RPMI7951 (cell line): ENCODE data around the gene SDCCAG8. TPM values are rescaled to one million over a fixed set of nuclear protein-coding genes. Genes with fewer than 3 reads are reported as not detected.

Source experiments
- DNase-seq: peaks from one replicate; pipeline ENCODE4 v3.0.0-alpha.2; 2012; ENCODE audit warnings: low read depth
- total RNA-seq: library from RNA; depleted of rRNA; stranded (reverse); fragments of >200 nt; shearing (Covaris generic); gene quantifications from 2 replicates; pipeline ENCODE4 v1.2.3, GENCODE V29; 2014; rRNA removed

Gene SDCCAG8
- total RNA-seq, 1 experiment from 2014 or later = 16.6 TPM

GRCh38 chr1:243547891-243548290, 292.1 kb downstream of the SDCCAG8 start:
- DNase-seq = no peak

DNA sequence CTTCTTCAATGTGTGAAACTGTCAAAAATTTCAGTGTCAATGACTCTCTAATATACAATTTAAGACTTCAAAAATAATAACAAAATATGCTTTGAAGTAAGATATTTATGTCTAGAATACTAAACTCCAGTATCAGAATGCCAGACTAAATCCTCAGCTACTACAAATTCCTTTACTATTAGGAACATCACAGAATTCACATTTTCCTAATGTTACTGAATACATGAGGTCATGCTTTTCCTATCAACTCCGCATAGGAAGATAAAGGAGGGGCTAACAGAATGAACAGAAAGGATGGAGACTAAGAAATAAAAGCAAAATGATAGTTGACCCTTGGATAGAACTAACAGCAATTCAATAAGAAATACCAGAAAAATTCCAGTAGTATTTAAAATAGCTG, 292.7 kb downstream of the SDCCAG8 start:
- no peak for DNase-seq

DNA sequence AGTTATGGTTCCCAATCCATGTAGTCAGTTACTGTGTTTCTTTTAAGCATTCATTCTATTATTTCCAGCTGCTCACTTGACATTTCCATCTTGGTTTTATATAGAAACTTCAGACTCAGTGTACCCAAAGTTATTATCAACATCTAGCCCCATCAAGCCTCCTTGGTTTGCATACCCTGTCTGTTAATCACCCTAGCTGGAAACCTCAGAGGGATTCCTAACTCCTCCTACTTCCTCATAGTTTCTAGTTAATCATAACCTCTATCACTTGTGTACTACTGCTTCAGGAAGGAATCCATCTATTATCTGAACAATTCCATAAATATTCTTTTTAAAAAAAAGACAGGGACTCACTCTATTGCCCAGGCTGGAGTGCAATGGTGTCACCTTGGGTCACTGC, 293.3 kb downstream of the SDCCAG8 start:
- peak; percentile 54 for DNase-seq

Other genes with a start within 250 kb of the SDCCAG8 start
- 65.4 and 66.0 TPM in 2 replicates for gene CEP170, start 760 bp upstream of the SDCCAG8 start, total RNA-seq